Ectodermal cell (in vitro differentiated cells): Measurements from ENCODE around the gene SGIP1.

Source experiments
- H3K27ac ChIP-seq: 2 replicates; pipeline ENCODE4 v1.7.0; 2013; ENCODE audit warnings: mild to moderate bottlenecking, low read depth, low read length; ENCODE audit not compliant: insufficient read depth, poor library complexity, severe bottlenecking
- H3K27me3 ChIP-seq: 2 replicates; pipeline ENCODE4 v1.7.0; 2013; ENCODE audit warnings: mild to moderate bottlenecking, low read length; ENCODE audit not compliant: insufficient read depth, control insufficient read depth, poor library complexity, severe bottlenecking
- H3K36me3 ChIP-seq: one replicate; pipeline ENCODE4 v1.7.0; 2013; ENCODE audit warnings: low read length; ENCODE audit not compliant: control insufficient read depth, insufficient read depth
- H3K4me1 ChIP-seq: one replicate; pipeline ENCODE4 v1.7.0; 2013; ENCODE audit warnings: low read length; ENCODE audit not compliant: control insufficient read depth, insufficient read depth
- H3K4me3 ChIP-seq: 2 replicates; pipeline ENCODE4 v1.7.0; 2013; ENCODE audit warnings: low read depth, low read length, control low read depth; ENCODE audit not compliant: insufficient read depth
- H3K9me3 ChIP-seq: 2 replicates; pipeline ENCODE4 v1.7.0; 2013; ENCODE audit warnings: mild to moderate bottlenecking, low read length, moderate library complexity; ENCODE audit not compliant: control insufficient read depth
- WGBS, 2 experiments: methylation state at CpG; one replicate each; pipeline ENCODE4 v1.1.7; 2013; ENCODE audit warnings: missing lambda C conversion rate in 2 of 2; 5-methylcytosine and 5-hydroxymethylcytosine counted together

The SGIP1 gene

DNA sequence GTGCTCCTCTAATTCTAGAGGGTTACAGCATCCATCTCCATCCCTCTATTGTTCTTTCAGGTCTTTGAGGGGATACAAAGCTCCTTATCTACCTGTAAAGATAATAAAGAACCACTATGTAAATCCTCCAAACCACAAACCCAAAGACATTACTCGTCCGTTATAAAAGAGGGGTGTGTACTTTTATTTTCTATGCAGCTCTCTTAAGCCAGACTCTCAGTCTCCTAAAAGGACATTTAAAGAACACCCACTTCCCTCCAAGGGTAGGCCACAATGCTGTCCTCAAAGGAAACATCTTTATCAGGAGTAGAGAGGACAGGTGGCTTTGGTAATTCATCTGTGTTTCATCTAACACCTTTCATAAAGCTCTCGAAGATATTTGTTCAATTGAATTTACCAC lies 150.4 kb downstream of the SGIP1 start:
- Histone ChIP-seq H3K4me1 (no peaks in the 10 kb centered on the region), H3K36me3 (no peaks in the 10 kb centered on the region), H3K4me3 (no peak overlapping the region), H3K27ac (no peak overlapping the region), H3K27me3 (no peaks in the 10 kb centered on the region), H3K9me3 (no peaks in the 10 kb centered on the region)
- WGBS, 2 experiments, result 90 to 96% methylated on average over 2 to 3 of the region's 3 CpGs

DNA sequence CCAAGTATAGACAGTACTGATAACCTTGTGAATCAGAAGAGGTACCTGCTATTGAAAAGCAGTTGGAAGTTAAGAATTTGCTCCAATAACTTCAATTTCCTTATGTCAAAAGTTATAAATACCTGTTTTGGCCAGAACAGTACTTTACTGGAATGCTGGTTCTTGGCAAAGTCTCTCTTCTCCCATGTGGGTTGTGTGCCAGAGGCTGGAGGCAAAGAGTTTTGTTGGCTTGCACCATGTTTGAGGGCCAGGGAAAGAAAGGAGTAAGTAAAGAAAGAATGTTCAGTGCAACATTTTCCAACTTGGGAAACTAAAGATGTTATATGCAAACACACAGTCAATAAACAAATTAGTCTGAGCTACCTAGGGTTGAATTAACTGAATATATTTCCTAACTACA lies 151.3 kb downstream of the SGIP1 start:
- no peaks in the 10 kb centered on the region for H3K4me1 ChIP-seq
- no peak overlapping the region for H3K27ac ChIP-seq
- H3K4me3 ChIP-seq, result no peak overlapping the region
- no peaks in the 10 kb centered on the region for H3K27me3 ChIP-seq
- H3K9me3 ChIP-seq, result no peaks in the 10 kb centered on the region
- no peaks in the 10 kb centered on the region for H3K36me3 ChIP-seq

DNA sequence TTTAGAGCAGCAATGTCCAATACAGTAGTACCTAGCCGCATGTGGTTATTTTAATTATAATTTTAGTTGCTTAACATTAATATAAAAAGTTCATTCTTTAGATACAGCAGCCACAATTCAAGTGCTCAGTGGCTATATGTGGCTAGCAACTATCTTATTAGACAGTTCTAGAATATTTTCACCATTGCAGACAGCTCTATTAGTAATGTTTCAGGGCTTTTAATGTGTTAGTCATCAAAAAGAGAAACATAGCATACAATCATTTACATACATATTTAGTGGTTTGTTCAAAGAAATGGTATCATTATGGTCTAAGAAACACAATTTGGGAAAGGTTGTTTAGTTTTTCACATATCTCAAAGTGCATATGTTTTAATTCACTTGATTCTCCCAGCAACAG lies 151.7 kb downstream of the SGIP1 start:
- no peak overlapping the region for H3K4me3 ChIP-seq
- H3K27me3 ChIP-seq, result no peaks in the 10 kb centered on the region
- H3K9me3 ChIP-seq, result no peaks in the 10 kb centered on the region
- WGBS, 2 experiments, result no CpG with 5 or more reads among the region's 1 CpG
- H3K4me1 ChIP-seq, result no peaks in the 10 kb centered on the region
- H3K27ac ChIP-seq, result no peak overlapping the region
- no peaks in the 10 kb centered on the region for H3K36me3 ChIP-seq

DNA sequence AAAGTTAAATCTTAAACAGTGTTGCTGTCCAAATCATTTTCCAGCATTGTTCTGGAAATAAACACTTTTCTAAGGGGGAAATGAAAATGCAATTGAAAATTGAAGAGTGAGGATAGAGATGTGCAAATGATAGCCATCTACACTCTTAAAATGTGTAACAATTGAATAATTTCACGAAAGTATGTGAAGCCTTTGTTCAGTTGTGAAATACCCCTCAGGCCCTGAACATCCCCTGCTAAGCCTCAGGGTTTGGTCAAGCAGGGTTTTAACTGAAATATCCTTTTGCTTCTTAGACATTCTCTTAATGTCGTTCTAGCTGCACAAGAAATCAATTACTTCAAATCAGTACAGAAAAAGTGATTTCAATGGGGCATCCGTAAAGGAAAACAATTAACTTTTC lies 152.5 kb downstream of the SGIP1 start:
- Histone ChIP-seq H3K9me3 (no peaks in the 10 kb centered on the region), H3K27ac (no peak overlapping the region), H3K4me3 (no peak overlapping the region), H3K4me1 (no peaks in the 10 kb centered on the region), H3K27me3 (no peaks in the 10 kb centered on the region), H3K36me3 (no peaks in the 10 kb centered on the region)
- 94 to 97% methylated on average over 2 to 3 of the region's 3 CpGs for WGBS, 2 experiments

DNA sequence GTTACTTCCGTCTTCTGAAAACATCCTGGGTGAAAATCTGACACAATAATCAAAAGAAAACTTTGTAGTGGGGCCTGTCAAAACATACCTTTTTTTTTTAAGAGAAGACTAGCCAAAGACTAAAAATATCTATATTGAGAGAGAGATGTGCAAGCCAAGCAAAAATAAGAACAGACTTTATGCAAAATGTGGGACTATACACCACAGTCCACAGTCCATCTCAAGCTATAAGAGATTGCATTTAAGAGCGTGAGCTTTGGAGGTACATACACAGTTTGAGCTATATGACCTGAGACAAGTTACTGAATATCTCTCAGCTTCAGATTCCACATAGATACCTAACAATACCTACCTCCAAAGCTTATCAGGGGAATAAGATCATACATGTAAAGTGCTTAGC lies 153.4 kb downstream of the SGIP1 start:
- H3K36me3 ChIP-seq, result no peaks in the 10 kb centered on the region
- H3K4me3 ChIP-seq, result no peak overlapping the region
- no peaks in the 10 kb centered on the region for H3K4me1 ChIP-seq
- no peaks in the 10 kb centered on the region for H3K27me3 ChIP-seq
- H3K9me3 ChIP-seq, result no peaks in the 10 kb centered on the region
- 94 to 98% methylated on average over 2 of the region's 2 CpGs for WGBS, 2 experiments
- no peak overlapping the region for H3K27ac ChIP-seq

DNA sequence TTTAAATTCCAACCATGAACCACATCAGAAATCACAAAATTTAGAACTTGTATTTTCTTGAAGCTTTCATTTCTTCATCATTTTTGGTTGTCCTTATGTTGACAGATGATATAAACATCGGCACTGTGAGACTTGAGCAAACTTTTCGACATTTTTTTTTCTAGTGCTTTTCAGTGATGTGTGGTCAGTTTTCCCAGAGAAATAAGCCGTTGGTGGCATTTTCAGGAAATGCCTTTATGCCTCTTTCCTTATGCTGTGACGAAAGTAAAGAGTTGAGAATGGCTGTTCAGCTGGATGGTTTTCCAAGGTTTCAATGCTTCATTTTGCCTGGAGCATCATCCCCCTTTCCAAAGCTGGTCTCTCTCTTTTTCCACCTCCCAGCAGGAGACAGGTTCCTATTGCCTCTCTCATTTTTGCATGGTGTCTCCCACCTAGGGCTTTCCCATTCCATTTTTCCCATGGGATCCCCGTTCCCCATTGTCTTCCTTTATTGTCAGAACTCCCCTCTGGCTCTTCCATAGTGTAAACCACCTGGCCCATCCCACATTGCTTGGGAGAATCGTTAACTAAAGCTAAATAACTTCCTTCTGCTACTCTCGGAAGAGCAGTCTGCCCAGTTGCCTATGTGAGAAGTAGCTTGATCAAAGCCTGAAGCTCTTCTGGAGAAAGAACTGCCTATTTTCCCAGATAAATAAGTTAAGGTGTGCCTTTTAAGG lies 156.9 kb downstream of the SGIP1 start:
- no peak overlapping the region for H3K27ac ChIP-seq
- H3K27me3 ChIP-seq, result no peaks in the 10 kb centered on the region
- no peak overlapping the region for H3K4me3 ChIP-seq
- H3K4me1 ChIP-seq, result no peaks in the 10 kb centered on the region
- no peaks in the 10 kb centered on the region for H3K9me3 ChIP-seq
- 60 to 61% methylated on average over 7 of the region's 7 CpGs for WGBS, 2 experiments
- H3K36me3 ChIP-seq, result no peaks in the 10 kb centered on the region

DNA sequence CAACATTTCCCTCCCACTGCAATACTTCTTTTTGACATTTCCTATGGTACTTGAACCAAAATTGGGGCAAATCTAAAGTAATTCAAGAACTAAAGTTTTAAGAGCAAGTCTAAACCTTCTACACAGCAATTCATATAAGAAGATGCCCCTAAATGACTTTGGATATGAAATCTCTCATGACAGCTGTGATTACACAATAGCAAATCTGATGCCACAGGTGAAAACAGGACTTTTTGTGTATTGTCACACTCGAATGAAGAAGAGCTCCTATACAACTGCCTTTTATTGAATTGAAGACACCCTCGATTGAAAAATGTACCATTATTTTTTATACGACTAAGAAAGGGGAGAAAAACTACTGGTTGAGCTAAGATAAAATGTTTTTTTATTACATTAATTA lies 158.7 kb downstream of the SGIP1 start:
- Histone ChIP-seq H3K27me3 (no peaks in the 10 kb centered on the region), H3K27ac (no peak overlapping the region), H3K9me3 (no peaks in the 10 kb centered on the region), H3K4me1 (no peaks in the 10 kb centered on the region), H3K4me3 (no peak overlapping the region), H3K36me3 (no peaks in the 10 kb centered on the region)
- WGBS, 2 experiments, result 78 to 90% methylated on average over 2 of the region's 3 CpGs

DNA sequence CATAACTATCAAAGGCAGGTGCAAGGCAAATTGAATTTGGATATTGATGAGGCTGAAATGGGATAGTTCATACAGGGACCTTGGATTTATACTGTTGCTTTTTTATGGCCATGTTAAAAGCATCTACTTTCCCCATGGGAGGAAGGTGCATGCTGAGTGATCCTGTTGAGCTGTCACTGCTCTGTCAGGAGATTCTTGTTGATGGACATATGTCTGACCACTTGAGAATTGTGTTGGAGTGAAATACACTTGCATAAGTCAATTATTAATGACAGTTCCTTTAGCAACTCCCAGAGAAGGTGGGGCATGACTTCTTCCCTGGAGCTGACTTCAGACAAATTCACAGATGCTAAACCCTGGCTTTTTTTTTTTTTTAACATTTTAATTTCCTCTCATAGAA lies 159.9 kb downstream of the SGIP1 start:
- Histone ChIP-seq H3K4me3 (no peak overlapping the region), H3K36me3 (no peaks in the 10 kb centered on the region), H3K4me1 (no peaks in the 10 kb centered on the region), H3K27me3 (no peaks in the 10 kb centered on the region), H3K27ac (no peak overlapping the region), H3K9me3 (no peaks in the 10 kb centered on the region)

DNA sequence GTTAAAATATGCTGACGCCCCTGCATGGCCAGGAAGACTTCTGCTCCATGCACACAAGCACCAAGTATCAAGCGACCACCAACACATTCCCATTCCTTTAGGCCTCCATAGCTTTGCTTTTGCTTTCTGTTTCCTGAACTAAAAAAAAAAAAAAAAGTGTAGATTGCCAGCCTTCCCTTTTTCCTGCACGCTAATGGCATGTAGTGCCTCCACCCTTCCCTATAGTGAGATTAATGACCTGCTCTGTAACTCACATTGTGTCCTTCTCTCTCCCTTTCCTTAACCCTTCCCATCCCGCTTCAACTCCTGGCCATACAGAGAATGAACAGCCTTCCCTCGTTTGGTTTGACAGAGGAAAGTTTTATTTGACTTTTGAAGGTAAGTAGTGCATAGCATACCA lies 161.2 kb downstream of the SGIP1 start:
- Histone ChIP-seq H3K4me3 (no peak overlapping the region), H3K27me3 (no peaks in the 10 kb centered on the region), H3K36me3 (no peaks in the 10 kb centered on the region), H3K27ac (no peak overlapping the region), H3K4me1 (no peaks in the 10 kb centered on the region), H3K9me3 (no peaks in the 10 kb centered on the region)
- WGBS, 2 experiments, result 69 to 75% methylated on average over 3 to 5 of the region's 5 CpGs

DNA sequence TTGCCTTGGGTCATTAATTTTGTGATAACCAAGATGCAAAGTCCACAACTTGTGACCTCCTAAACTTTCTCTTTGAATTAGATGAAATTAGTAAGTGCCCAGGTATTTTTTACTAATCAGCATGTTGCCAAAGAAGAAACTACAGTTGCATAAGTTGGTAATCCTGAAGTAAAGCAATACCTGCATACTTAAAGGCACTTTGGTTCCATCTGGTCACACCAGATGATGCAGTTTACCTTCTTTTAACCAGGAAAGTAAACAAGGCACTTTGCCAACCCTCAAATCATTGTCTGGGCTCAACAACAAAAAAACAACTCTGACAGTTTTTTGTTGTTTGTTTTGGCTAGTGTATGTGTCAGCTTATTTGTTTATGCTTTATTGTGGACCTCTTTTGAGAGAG lies 162.8 kb downstream of the SGIP1 start:
- no peak overlapping the region for H3K27ac ChIP-seq
- no peaks in the 10 kb centered on the region for H3K27me3 ChIP-seq
- H3K36me3 ChIP-seq, result no peaks in the 10 kb centered on the region
- no peaks in the 10 kb centered on the region for H3K4me1 ChIP-seq
- no peaks in the 10 kb centered on the region for H3K9me3 ChIP-seq
- H3K4me3 ChIP-seq, result no peak overlapping the region

DNA sequence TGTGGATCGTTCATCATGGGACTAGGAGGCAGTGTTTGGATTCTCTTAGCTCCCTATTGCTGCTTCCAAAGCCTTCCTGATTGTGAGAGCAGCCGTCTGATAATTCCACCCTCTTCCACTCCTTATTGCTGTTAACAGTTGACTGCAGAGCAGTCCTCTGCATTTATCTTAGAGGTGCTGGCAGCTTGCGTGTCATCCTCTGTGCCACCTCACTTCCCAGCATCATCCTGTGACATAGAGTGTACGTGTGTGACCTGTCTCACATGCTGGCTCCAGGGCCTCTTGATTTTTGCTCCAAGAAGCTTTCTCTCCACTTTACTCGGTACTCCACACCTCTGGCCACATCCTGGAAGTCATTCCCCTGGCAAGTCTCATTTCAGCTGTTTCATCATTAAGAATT lies 165.3 kb downstream of the SGIP1 start:
- 87 to 92% methylated on average over 5 of the region's 5 CpGs for WGBS, 2 experiments

More for the DNA sequence above, 165.3 kb downstream of the SGIP1 start:
- Histone ChIP-seq H3K4me3 (no peak overlapping the region), H3K36me3 (no peaks in the 10 kb centered on the region), H3K27me3 (no peaks in the 10 kb centered on the region), H3K9me3 (no peaks in the 10 kb centered on the region), H3K4me1 (no peaks in the 10 kb centered on the region), H3K27ac (no peak overlapping the region)
